GM10266 (cell line): ENCODE results near the gene DTNB.
A peak's percentile ranks its signal among the peaks of the same experiment; 100 is the strongest.

Experiments used
- DNase-seq: peaks from one replicate; pipeline ENCODE4 v3.0.0; 2012; ENCODE audit errors: extremely low spot score
- TF ChIP-seq, protein P1 (sequence below): IDR thresholded peaks from 2 replicates; pipeline ENCODE4 v1.5.1; 2012; ENCODE audit warnings: mild to moderate bottlenecking, low read depth; ENCODE audit not compliant: control insufficient read depth, insufficient read depth; ENCODE audit errors: missing control alignments

DTNB gene

DNA sequence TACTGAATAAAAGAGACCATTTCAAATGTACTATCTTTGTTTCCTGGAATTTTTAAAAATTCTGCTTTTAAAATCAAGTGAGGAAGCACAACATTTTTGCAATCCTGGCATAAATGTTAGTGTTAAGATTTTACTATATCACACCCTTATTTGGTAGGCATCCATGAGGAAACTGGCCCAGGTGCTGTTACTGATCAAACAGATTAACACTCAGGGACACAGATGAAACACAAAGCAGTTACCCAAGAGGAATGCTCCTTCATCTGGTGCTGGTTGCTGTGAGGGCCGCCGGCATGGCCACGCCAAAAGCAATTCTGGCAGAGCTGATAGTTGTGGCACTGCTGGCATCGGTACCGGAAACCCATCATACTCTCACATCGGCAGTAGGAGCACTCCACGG is 96.8 kb downstream of the DTNB start:
- TF ChIP-seq, protein P1, sequence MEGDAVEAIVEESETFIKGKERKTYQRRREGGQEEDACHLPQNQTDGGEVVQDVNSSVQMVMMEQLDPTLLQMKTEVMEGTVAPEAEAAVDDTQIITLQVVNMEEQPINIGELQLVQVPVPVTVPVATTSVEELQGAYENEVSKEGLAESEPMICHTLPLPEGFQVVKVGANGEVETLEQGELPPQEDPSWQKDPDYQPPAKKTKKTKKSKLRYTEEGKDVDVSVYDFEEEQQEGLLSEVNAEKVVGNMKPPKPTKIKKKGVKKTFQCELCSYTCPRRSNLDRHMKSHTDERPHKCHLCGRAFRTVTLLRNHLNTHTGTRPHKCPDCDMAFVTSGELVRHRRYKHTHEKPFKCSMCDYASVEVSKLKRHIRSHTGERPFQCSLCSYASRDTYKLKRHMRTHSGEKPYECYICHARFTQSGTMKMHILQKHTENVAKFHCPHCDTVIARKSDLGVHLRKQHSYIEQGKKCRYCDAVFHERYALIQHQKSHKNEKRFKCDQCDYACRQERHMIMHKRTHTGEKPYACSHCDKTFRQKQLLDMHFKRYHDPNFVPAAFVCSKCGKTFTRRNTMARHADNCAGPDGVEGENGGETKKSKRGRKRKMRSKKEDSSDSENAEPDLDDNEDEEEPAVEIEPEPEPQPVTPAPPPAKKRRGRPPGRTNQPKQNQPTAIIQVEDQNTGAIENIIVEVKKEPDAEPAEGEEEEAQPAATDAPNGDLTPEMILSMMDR: no peak
- DNase-seq: no peak

DNA sequence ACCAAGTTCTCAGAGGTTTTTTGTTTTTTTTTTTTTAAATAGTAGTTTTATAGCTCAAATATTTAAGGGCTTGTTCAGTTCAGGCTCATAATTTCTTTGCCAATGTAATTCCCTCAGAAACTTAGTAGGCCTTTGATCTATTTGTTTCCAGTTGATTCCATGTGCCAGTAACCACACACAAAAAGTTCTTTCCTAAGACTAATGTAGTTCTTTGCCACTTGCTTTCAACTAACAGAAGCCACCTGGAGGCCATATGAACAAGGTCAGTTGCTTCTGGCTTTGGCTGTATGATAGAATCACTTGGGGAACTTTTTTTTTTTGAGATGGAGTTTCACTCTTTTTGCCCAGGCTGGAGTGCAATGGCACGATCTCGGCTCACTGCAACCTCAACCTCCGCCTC is 100.7 kb downstream of the DTNB start:
- TF ChIP-seq, protein P1: no peak
- DNase-seq: no peak

DNA sequence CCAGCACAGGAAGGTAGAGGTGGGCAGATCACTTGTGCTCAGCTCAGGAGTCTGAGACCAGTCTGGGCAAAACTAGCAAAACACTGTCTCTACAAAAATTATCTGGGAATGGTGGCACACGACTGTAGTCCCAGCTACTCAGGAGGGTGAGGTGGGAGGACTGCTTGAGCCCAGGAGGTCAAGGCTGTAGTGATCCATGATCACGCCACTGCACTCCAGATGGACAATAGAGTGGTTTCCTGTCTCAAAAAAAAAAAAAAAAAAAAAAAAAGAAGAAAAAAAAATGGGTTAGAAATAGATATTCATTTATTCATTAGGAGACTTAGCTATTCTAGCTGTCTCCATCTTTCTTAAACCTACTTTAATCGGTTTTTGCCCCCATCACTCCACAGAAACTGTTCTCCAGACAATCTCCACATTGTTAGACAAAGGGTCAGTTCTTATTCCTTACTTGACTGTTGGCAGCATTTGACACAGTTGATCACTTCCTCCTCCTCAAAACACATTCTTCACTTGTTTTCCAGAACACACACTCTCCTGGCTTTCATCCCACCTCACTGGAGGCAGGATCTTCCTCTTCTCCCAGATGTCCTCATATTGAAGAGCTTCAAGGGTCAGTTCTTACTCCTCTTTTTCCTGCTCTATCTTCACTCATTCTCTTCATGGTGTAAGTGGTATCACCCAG is 103.1 kb downstream of the DTNB start:
- TF ChIP-seq, protein P1: no peak
- DNase-seq: no peak

DNA sequence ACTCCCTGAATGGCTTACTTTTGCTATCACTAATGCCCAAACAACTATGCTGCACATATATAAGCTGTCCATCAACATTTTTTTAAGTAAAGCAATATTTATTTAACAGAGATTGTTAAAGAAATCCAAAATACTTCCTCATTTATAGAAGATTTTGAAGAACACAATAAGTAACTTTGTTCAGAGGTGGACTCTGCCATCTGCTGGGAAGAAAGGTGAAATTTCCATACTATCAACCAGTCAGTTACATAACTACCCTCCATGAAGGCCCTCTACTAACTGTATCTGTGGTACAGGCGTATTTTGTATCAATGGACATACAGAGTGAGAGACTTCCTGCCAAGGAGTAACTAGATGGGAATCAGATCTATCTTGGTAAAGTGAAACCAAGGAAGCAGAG is 106.0 kb downstream of the DTNB start:
- DNase-seq: peak; percentile 49
- TF ChIP-seq, protein P1: peak; percentile 54

DNA sequence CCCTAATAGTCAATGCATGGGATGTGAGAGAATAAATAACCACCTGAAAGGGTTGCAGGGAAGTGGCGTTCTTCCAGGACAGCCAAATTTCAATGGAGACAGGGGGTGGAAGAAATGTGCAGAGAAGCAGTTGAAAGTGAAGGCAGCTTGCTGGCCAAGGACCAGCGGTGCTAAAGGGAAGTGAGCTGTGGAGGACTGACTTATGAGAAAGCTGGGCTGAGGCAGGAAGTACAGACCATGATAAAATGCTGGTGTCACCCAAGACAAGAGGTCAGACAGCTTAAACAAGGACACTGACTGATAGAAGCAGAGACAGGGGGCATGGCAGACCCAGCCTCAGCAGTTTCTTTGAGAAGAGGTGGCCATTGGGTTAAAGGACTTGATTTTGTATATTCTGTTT is 106.7 kb downstream of the DTNB start:
- peak; percentile 58 for DNase-seq
- TF ChIP-seq, protein P1: no peak

DNA sequence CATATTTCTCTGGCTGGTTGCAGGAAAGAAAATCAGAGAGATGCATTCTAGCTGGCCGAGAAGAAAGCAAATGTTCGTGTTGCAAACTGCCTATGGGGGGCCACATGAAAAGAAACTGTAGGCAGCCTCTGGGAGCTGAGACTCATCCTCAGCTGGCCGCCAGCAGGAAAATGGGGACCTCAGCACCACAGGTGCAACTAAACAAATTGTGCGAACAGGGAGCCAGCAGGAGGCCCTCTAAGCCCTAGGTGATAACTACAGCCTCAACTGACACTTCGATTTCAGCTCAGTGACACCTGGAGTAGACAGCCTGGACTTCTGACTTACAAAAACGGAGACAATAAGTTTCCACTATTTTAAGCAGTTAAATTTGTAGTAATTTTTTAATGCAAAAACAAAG is 107.3 kb downstream of the DTNB start:
- no peak for DNase-seq
- TF ChIP-seq, protein P1: no peak

DNA sequence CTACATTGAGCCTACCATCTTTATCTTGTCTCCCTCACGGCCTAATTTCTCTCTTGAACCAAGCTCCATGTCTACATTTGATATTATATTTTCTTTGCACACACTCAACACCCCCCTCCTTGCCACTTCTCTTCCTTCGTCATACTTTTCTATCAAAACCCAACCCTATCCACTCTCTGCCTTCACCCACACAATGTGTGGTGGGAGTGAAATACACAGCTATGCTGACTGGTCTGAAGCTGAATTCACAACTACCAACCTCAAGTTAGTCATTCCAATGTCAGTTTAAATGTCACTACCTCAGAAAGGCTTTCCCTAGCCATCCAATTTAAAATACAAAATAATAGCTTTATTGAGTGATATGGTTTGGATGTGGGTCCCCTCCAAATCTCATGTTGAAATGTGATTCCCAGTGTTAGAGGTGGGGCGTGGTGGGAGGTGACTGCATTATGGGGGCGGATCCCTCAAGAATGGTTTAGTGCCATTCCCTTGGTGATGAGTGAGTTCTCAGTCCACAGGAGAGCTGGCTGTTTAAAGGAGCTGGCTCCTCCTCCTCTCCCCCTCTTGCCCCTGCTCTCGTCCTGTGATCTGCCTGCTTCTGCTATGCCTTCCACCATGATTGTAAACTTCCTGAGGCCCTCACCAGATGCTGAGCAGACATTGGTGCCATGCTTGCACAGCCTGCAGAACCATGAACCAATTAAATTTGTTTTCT is 112.1 kb downstream of the DTNB start:
- TF ChIP-seq, protein P1: no peak
- no peak for DNase-seq
